MG63 (cell line): ENCODE results near the gene ORM2. TPM values are rescaled to one million over a fixed set of nuclear protein-coding genes. Genes with fewer than 3 reads are reported as not detected.
A peak's percentile ranks its signal among the peaks of the same experiment; 100 is the strongest.
"Not testable (repeated sequence)": the region's sequence is repeated elsewhere in the genome, so short reads cannot be mapped to it uniquely, and the experiment has no call there.

ENCODE experiments used
- DNase-seq: peaks from one replicate; pipeline ENCODE4 v3.0.0-alpha.2; 2020
- H3K27me3 ChIP-seq: fragments of 250-450 bp; sonication (Bioruptor Pico); 2 replicates; pipeline ENCODE4 v1.5.1; 2020; ENCODE audit warnings: mild to moderate bottlenecking, moderate library complexity
- H3K36me3 ChIP-seq: fragments of 250-450 bp; sonication (Bioruptor Pico); 2 replicates; pipeline ENCODE4 v1.5.1; 2020; ENCODE audit warnings: mild to moderate bottlenecking, moderate library complexity
- H3K4me3 ChIP-seq: fragments of 250-450 bp; sonication (Bioruptor Pico); 2 replicates; pipeline ENCODE4 v1.5.1; 2020; ENCODE audit warnings: mild to moderate bottlenecking, moderate library complexity
- H3K9me3 ChIP-seq: fragments of 250-450 bp; sonication (Bioruptor Pico); 2 replicates; pipeline ENCODE4 v1.5.1; 2020; ENCODE audit warnings: mild to moderate bottlenecking, moderate library complexity
- total RNA-seq: library from RNA; depleted of rRNA; stranded (reverse); fragments of >200 nt; shearing (Covaris generic); gene quantifications from 2 replicates; pipeline ENCODE4 v1.2.3, GENCODE V29; 2014; ENCODE audit warnings: low replicate concordance; rRNA removed

ORM2 gene
- not detected in 2 replicates for total RNA-seq

DNA sequence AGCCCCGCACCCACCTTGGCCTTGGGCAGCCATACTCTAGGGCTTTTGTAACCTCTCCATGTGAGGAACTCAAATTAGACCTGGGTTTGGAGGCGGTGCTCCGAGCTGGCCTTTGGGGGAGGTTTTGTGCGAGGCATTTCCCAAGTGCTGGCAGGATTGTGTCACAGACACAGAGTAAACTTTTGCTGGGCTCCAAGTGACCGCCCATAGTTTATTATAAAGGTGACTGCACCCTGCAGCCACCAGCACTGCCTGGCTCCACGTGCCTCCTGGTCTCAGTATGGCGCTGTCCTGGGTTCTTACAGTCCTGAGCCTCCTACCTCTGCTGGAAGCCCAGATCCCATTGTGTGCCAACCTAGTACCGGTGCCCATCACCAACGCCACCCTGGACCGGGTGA lies at the start of gene ORM2:
Gene ORM2, plus strand, starts transcription at position 245 of the 398 bp plus-strand sequence. Its CDS starts 36 bp downstream, at position 281.
- H3K36me3 ChIP-seq, H3K4me3 ChIP-seq, H3K27me3 ChIP-seq, DNase-seq, H3K9me3 ChIP-seq: not testable (repeated sequence)

DNA sequence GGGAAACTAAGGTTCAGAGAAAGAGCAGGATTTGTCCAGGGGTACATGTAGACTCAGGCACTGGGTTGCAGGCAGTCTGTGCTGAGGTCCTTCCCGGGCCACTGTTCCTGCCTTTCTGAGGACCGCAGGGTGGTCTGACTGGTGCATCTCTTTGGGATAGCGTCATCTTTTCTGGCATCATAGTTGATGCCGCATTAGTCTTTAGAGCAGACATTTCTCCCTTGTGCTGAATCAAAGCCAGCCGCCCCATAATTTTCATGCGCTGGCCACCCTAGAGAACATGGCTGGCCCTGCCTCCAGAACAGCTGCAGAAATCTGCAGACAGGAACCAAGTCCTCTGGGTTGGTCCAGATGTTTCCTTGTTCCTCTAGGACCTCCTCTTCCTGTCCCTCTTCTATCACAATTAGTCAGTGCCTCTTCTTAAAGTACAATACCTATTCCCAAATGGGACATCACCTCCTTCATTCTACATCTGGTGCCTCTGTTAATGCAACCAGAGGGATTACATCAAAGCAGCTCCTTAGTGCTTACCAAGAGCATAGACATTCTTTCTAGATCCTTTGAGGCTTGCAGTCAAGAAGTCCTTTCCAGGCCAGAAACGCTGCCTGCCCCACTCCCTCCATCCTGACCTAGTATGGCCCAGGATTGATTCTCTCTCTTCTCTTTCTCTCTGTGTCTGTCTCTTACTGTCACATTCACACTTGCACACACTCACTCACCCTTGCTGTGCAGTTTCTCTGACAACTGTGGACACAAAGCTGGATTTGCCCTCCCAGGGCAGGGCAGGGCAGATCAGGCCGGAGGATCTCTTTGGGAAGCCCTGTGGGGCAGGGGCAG lies 48.8 kb upstream of the ORM2 start:
- DNase-seq: no peak
- Histone ChIP-seq H3K9me3 (no peaks in the 10 kb centered on the region), H3K4me3 (no peak overlapping the region), H3K36me3 (peaks cover 3% of the 10 kb centered on the region; the same call in 1 of the 2 replicates), H3K27me3 (no peaks in the 10 kb centered on the region)

DNA sequence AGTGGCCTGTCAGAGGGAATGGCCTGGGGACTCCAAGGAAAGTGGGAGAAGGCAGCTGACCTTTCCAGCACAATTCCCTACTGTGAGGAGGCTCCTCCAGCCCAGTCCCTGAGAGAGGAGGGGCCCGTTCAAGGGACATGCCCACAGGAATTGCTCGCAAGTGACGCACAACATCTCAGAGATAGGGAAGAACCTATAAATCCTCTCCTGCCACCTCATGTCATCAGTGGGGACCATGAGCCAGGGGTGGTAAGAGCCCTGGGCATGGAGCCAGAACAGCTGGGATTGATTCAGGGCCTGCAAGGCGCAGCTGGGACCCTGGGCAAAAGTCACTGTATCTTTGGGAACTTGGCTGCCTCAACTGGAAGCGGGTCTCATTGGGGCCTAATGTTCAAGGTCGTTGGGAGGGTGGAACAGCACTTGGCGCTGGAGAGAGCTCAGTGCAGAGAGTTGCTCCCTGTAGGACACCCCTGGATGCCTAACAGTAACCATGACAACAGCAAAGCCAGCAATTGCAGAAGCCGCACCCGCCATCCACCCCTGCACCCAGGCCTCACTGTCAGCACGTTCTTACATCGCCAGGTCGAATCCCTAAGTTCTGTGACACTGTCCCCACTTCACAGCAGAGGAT lies 48.1 kb upstream of the ORM2 start:
- H3K9me3 ChIP-seq: no peaks in the 10 kb centered on the region
- H3K4me3 ChIP-seq: no peak overlapping the region
- DNase-seq: no peak
- no peaks in the 10 kb centered on the region for H3K27me3 ChIP-seq
- H3K36me3 ChIP-seq: peaks cover 3% of the 10 kb centered on the region; the same call in 1 of the 2 replicates

DNA sequence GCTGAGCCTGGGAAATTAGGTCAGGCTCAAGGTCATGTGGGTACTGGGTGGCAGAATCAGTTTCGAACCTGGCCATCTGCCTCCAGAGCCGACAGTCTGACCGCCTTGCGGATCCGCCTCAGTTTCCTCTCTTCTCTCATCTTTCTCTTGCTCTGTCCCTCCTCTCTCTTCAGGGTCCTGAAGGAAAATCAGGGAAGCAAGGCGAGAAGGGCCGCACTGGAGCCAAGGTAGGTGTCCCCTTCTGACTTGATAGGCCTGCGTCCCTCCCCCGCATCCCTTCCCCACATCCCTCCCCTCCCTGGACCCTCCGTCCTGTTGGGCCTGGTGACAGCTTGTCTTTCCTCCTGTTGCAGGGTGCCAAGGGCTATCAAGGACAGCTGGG lies 47.6 kb upstream of the ORM2 start:
- H3K36me3 ChIP-seq: peaks cover 3% of the 10 kb centered on the region; the same call in 1 of the 2 replicates
- H3K27me3 ChIP-seq: no peaks in the 10 kb centered on the region
- H3K4me3 ChIP-seq: no peak overlapping the region
- DNase-seq: no peak
- H3K9me3 ChIP-seq: no peaks in the 10 kb centered on the region

DNA sequence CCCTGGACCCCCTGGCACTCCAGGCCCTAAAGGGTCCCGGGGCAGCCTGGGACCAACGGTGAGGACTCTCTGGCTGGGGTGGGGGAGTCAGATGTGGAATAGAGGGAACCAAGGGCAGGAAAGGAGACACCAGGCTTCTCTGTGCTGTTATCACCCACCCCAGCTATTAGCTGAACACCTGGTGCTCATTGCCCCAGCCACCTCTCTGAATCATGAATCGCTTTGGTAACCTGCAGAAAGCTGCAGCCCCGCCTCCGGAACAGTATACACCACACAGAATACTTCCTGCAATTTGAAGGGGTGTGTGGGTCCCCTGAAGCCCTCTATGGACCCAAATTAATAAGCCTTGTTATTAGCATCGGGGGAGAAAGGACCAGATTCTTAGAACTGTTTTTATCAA lies 47.2 kb upstream of the ORM2 start:
- Histone ChIP-seq H3K4me3 (no peak overlapping the region), H3K27me3 (no peaks in the 10 kb centered on the region), H3K9me3 (no peaks in the 10 kb centered on the region), H3K36me3 (peaks cover 3% of the 10 kb centered on the region; the same call in 1 of the 2 replicates)
- no peak for DNase-seq

DNA sequence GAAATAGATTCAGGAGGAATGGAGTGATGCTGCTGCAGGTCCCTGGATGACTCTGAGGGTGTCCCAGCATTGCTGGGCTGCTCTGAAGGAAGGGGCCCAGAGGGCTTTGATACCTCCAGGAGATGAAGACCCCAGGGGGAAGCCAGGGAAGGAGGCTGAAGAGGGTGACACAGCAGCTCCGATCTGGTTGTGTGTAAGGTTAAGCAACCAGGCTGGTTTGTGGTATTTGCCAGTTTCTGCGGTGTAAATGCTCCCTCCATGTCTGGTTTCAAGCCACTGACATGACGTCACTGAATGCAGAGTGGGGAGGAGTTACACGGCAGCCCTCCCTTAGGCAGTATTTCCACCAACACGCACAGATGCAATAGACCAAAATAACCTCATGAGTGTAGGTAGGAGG lies 46.7 kb upstream of the ORM2 start:
- Histone ChIP-seq H3K27me3 (no peaks in the 10 kb centered on the region), H3K36me3 (peaks cover 3% of the 10 kb centered on the region; the same call in 1 of the 2 replicates), H3K9me3 (no peaks in the 10 kb centered on the region), H3K4me3 (no peak overlapping the region)
- DNase-seq: no peak

DNA sequence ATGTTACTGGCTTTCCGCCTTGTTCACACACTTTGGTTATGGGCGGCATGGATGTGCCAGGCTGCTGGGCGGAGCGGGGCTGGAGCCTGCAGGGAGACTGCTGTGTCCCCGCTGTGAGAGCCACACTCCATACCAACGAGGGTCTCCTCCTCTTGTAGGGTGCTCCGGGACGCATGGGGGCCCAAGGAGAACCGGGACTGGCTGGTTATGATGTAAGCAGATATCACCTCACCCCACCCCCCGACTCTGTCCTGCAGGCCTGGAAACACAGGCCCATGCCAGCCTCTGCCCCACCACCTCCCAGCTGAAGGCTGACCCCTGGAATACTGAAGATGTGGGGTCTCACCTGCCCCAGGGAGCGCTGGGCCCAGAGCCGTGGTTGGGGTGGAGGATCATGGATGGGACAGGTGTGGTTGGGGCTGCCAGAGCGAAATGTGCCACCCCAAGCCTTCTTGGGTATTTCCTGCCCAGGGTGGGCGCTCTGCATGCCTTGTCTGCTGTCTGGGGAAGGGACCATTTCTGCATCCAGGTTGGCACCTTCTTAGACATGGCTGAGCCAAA lies 46.0 kb upstream of the ORM2 start:
- no peak for DNase-seq
- Histone ChIP-seq H3K9me3 (no peaks in the 10 kb centered on the region), H3K36me3 (0 out of 2 replicates have a peak, but pooled peaks cover 3% of the 10 kb centered on the region), H3K4me3 (no peak overlapping the region), H3K27me3 (no peaks in the 10 kb centered on the region)

DNA sequence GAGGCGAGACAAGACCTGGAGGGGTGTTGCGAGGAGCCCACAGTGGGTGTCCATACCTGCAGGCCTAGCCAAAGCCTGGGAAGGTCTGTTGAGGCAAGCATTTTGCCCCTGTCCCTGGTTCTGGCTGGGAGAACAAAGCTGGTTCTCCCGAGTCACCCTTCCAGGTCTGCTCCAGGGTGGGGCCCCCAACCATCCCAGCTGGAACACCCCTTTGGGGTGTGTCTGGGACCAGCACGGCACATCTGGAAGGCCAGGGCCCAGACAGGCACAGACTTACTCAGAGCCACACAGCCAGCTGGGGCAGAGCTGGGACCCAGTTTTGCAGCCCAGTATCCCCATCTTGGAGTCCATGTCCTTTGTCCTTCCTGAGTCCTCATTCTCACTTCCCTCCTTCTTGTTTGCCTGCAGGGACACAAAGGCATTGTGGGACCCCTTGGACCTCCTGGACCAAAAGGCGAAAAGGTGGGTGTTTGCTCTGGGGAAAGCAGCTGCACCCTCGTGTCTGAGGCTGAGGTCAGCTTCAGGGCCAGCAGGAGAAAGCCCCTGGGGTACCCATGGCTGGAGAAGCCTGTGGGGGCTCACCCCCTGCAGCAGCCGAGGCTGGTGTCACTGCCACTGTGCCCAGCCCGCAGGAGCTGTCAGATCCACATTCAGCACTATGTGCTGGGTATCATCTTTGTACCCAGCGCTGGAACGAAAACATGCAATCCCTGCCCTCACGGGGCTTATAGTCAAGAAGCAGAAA lies 45.2 kb upstream of the ORM2 start:
- no peak for DNase-seq
- no peaks in the 10 kb centered on the region for H3K27me3 ChIP-seq
- H3K36me3 ChIP-seq: 0 out of 2 replicates have a peak, but pooled peaks cover 3% of the 10 kb centered on the region
- H3K9me3 ChIP-seq: no peaks in the 10 kb centered on the region
- H3K4me3 ChIP-seq: no peak overlapping the region

DNA sequence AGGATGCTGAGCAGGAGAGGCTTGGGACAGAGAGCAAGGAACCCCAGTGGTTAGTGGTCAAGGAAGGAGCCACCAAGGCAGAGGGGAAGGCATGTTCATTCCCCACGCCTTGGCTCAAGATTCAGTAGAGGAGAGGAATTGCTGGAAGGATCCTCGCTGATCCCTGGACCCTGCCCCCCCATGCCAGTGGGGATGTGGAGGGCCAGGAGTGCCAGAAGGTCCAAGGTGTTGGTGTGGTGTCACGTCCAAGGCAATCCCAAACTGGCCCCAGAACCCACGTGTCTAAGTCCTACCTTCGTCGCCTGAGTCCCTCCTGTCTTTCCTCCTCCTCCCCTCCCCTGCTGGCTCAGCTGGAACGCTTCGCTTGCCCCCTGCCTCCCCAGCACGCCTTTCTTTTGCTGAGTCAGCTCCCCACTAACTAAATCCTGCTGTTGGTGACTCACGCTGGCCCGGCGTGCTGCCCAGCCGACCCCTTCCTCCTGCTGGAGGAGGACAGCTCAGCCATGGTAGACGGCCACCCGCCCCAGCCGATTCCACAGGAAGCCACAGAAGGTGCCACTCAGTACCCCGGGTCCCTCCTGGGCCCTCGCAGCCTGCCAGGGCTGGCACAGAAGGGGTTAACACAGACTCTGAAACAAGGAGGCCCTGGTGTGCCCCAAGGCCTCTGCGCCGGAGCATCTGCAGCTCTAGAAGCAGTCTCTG lies 44.4 kb upstream of the ORM2 start:
- Histone ChIP-seq H3K4me3 (no peak overlapping the region), H3K36me3 (0 out of 2 replicates have a peak, but pooled peaks cover 3% of the 10 kb centered on the region), H3K27me3 (no peaks in the 10 kb centered on the region), H3K9me3 (no peaks in the 10 kb centered on the region)
- DNase-seq: peak; percentile 90

DNA sequence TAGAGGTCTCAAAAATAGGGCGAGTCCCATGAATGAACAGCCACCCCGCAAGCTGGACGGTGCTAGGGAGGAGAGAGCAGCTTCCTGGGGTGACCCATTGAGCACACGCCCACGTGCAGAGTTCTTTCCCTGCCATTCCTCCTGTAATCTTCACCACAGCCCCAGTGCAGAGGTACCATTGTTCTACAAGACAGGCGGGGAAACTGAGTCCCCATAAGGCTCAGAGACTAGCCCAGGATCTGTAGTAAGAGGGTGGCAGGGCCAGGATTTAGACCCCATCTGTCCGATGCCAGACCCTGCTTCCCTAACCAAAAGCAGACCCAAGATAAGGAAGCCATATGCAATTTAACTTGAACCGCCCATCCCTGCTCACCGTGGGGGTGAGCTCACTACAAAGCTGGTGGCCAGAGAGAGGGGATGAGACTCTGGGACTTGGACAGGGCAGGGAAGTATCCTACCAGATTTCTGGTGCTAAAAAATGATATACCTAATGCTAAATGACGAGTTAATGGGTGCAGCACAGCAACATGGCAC lies 43.5 kb upstream of the ORM2 start:
- DNase-seq: no peak
- no peaks in the 10 kb centered on the region for H3K9me3 ChIP-seq

DNA sequence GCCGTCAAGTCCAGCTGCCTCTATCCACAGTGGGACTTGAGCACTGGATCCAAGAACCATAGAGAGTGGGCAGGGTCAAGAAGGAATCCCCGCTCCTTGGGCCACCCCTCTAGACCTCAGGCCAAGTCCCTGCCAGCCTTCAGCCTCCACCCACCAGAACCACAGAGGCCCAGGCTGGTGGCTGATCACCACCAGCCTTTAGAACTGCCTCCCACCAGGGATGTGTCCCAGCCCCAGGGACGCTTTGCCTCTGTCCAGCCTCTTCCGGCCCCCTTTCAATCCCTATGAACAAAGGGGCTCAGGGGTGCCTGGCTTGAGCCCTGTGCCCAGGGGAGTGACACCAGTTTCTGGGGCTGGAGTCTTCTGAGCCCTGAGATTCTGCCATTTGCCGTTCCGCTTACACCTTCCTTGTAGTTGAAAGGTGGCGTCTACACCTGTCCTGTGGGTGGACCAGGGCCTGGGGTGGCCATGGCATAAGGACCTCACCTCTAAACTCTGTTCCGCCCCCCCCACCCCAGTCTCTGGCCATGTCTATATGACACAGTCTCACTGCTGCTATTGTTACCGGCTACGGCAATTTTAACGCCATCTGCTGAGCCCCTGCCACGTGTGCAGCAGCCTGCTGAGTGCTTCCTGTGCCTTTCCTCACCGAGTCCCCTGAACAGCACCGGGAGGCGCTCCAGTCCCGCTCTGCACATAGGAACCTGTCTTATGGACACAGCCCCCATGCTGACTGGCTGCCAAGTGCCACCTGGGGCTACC lies 42.5 kb upstream of the ORM2 start:
- Histone ChIP-seq H3K9me3 (no peaks in the 10 kb centered on the region), H3K27me3 (no peaks in the 10 kb centered on the region), H3K4me3 (no peak overlapping the region), H3K36me3 (0 out of 2 replicates have a peak, but pooled peaks cover 3% of the 10 kb centered on the region)
- DNase-seq: no peak

More for the DNA sequence above, 43.5 kb upstream of the ORM2 start:
- H3K36me3 ChIP-seq: 0 out of 2 replicates have a peak, but pooled peaks cover 3% of the 10 kb centered on the region
- H3K27me3 ChIP-seq: no peaks in the 10 kb centered on the region
- H3K4me3 ChIP-seq: no peak overlapping the region

DNA sequence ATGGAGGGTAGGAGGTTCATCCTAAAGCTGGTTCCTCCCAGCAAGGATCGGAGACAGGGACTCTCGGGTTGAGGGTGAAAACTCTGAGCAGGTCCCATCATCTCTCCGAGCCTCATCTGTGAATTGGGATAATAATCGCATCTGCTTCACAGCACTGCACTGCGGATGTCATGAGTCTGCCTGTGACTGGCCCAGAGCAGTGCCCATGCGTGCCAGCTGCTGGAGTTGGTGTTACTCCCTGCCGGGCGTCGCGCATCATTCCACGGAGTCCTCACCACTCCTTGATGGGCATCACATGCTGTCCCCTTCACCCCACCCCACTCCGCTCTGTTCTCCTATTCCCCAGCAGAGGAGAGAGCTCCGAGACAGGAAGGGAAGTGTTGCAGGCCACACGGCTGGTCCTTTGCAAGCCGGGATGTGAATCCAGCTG lies 41.9 kb upstream of the ORM2 start:
- no peaks in the 10 kb centered on the region for H3K9me3 ChIP-seq
- H3K4me3 ChIP-seq: no peak overlapping the region
- no peaks in the 10 kb centered on the region for H3K27me3 ChIP-seq
- H3K36me3 ChIP-seq: peaks cover 6% of the 10 kb centered on the region; the same call in 1 of the 2 replicates
- DNase-seq: no peak

DNA sequence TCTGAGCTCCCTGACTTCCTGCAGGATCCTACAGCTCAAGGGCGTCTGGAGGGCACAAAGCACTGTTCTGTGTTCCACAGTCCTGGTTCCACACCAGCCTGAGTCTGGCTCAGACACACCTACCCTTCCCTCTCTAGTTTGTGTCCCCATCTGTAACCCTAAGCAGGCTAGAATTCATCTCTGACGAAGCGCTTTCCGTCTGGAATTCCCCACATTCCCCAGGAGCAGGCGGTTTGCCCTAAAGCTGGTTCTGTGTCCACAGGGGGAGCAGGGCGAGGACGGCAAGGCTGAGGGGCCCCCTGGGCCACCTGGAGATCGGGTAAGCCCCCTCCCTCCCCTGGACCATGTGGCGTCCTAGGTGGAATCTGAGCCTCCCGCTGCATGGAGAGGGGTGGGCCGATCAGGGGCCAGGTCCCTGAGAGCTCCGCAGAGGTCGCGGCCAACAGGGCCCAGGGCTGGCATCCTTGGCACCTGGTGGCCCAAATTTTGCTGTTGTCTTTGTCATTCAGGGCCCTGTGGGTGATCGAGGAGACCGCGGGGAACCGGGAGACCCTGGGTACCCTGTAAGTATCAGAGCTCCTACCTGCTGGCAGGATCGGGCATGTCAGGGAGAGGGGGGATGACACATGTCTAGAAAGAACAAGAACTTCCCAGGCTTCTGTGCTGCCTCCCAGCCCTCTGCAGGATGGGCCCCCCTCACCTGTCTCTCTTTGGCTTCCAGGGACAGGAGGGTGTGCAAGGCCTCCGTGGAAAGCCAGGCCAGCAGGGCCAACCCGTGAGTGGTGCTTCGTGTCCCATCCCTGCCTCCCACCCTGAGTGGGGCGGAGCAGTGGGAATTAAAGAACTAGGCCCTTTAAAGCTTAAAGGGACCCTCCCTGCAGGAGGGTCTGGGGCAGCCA lies 41.2 kb upstream of the ORM2 start:
- H3K36me3 ChIP-seq: peaks cover 9% of the 10 kb centered on the region; the same call in 1 of the 2 replicates
- H3K4me3 ChIP-seq: no peak overlapping the region
- DNase-seq: no peak
- no peaks in the 10 kb centered on the region for H3K9me3 ChIP-seq
- H3K27me3 ChIP-seq: no peaks in the 10 kb centered on the region

DNA sequence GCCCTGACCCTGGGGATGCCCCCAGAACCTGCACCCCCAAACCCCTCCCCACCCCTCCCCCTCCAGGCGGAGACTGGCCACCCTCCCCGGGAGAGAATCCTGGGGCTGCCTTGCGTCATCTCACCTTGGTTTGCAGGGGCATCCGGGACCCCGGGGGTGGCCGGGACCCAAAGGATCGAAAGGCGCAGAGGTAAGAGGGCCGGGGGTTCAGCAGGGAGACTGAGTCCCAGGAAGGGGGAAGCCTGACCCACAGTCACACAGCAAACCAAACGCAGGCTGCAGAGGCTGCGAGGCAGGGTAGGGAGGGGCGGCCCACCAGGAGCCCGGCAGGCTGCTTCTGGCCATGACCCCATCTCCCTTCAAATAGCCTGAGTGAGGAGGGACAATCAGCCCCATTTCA lies 40.6 kb upstream of the ORM2 start:
- no peaks in the 10 kb centered on the region for H3K27me3 ChIP-seq
- no peak overlapping the region for H3K4me3 ChIP-seq
- H3K9me3 ChIP-seq: no peaks in the 10 kb centered on the region
- peaks cover 9% of the 10 kb centered on the region; the same call in 1 of the 2 replicates for H3K36me3 ChIP-seq
- no peak for DNase-seq
